Upper lobe of left lung (tissue), 6 donors: ENCODE measurements around the gene B3GALT5. TPM values are rescaled to one million over a fixed set of nuclear protein-coding genes. Genes with fewer than 3 reads are reported as not detected.

ENCODE experiments used
- ATAC-seq, 2 donors: fragments of 200-7000 bp; cut with Tn5 transposase; one replicate each; pipeline ENCODE4 v1.9.1; 2022; ENCODE audit warnings: mild to moderate bottlenecking in 2 of 2, moderate library complexity in 2 of 2; ENCODE audit not compliant: low FRiP score in 2 of 2
- DNase-seq, 2 donors: peaks; one replicate each; pipeline ENCODE4 v3.0.0-alpha.2; 2019 to 2020
- H3K27ac ChIP-seq, 4 donors: fragments of 200-600 bp; sonication (generic); one replicate each; pipeline ENCODE4 v1.5.1; 2016 to 2019
- H3K27me3 ChIP-seq, 4 donors: fragments of 200-600 bp; sonication (generic); one replicate each; pipeline ENCODE4 v1.5.1; 2017 to 2019
- H3K36me3 ChIP-seq, 4 donors: fragments of 200-600 bp; sonication (generic); one replicate each; pipeline ENCODE4 v1.5.1; 2016 to 2019
- H3K4me1 ChIP-seq, 4 donors: fragments of 200-600 bp; sonication (generic); one replicate each; pipeline ENCODE4 v1.5.1; 2018 to 2019
- H3K4me3 ChIP-seq, 4 donors: fragments of 200-600 bp; sonication (generic); one replicate each; pipeline ENCODE4 v1.5.1; 2017 to 2019; ENCODE audit warnings: mild to moderate bottlenecking in 2 of 4, moderate library complexity in 1 of 4
- H3K9me3 ChIP-seq, 4 donors: fragments of 200-600 bp; sonication (generic); one replicate each; pipeline ENCODE4 v1.5.1; 2018 to 2019
- CTCF ChIP-seq, 6 experiments: fragments of 450-650 bp in 4 of 6; fragments of 200-600 bp in 2 of 6; sonication (generic) in 2 of 6; IDR thresholded peaks; one replicate each; pipeline ENCODE4 v1.5.1; 2016 to 2019; ENCODE audit warnings: antibody characterized with exemption in 6 of 6
- EP300 ChIP-seq, 4 donors: sonication (generic); formaldehyde crosslinking; IDR thresholded peaks; one replicate each; pipeline ENCODE4 v1.5.1; 2017; ENCODE audit warnings: antibody characterized with exemption in 4 of 4, control low read depth in 2 of 4
- POLR2A ChIP-seq, 4 donors: fragments of 450-650 bp; IDR thresholded peaks; one replicate each; pipeline ENCODE4 v1.5.1; 2016 to 2017; ENCODE audit warnings: antibody characterized with exemption in 4 of 4, mild to moderate bottlenecking in 2 of 4
- POLR2AphosphoS5 ChIP-seq, 2 donors: sonication (generic); formaldehyde crosslinking; IDR thresholded peaks; one replicate each; pipeline ENCODE4 v1.5.1; 2017; ENCODE audit warnings: antibody characterized with exemption in 2 of 2
- WGBS, 2 donors: methylation state at CpG; one replicate each; pipeline ENCODE4 v1.1.5; 2017 to 2018; 5-methylcytosine and 5-hydroxymethylcytosine counted together
- total RNA-seq, 6 donors: library from RNA; depleted of rRNA in 4 of 6; stranded (reverse); fragments of >200 nt in 4 of 6; gene quantifications; one replicate each; pipeline versions ENCODE4 v1.1.0 to v1.2.1, GENCODE V29; 2016 to 2021
- donor health status: DM: no; HTN: no; CAD: no; lungs with moderate emphysema.
- donor health status: DM: no; HTN: yes; CAD: no; lungs with severe emphysema.

B3GALT5 gene
- total RNA-seq, 6 donors from 2014 or later: under 0.01 to 0.71 (median 0.09) TPM; not detected in 1

GRCh38 chr21:39703578-39703977 is 90.8 kb downstream of the B3GALT5 start:
- no peak for DNase-seq
- H3K27me3 ChIP-seq: no peaks in the 10 kb centered on the region
- no peaks in the 10 kb centered on the region for H3K36me3 ChIP-seq
- H3K4me1 ChIP-seq: no peaks in the 10 kb centered on the region
- no peak overlapping the region for H3K4me3 ChIP-seq
- peaks cover 0 to 7% (median 5%) of the 10 kb centered on the region in 4 donors for H3K9me3 ChIP-seq
- 86 to 89% methylated on average over 1 of the region's 1 CpG for WGBS, 2 donors
- no peak for TF ChIP-seq CTCF (IDR thresholded peaks at IDR 0.05)
- TF ChIP-seq POLR2A (IDR thresholded peaks at IDR 0.05): no peak
- TF ChIP-seq EP300 (IDR thresholded peaks at IDR 0.05): no peak
- no peak for TF ChIP-seq POLR2AphosphoS5 (IDR thresholded peaks at IDR 0.05)
- no peak for ATAC-seq
- no peak overlapping the region for H3K27ac ChIP-seq

GRCh38 chr21:39705849-39706248 is 93.1 kb downstream of the B3GALT5 start:
- Histone ChIP-seq H3K4me3 (no peak overlapping the region), H3K27ac (no peak overlapping the region), H3K27me3 (no peaks in the 10 kb centered on the region), H3K36me3 (no peaks in the 10 kb centered on the region), H3K4me1 (no peaks in the 10 kb centered on the region), H3K9me3 (peaks cover 0 to 7% (median 5%) of the 10 kb centered on the region in 4 donors)
- ATAC-seq (no peak), DNase-seq (no peak)
- no peak for TF ChIP-seq CTCF (IDR thresholded peaks at IDR 0.05)
- no peak for TF ChIP-seq POLR2A (IDR thresholded peaks at IDR 0.05)
- TF ChIP-seq EP300 (IDR thresholded peaks at IDR 0.05): no peak
- TF ChIP-seq POLR2AphosphoS5 (IDR thresholded peaks at IDR 0.05): no peak
- 73 to 78% methylated on average over 2 of the region's 2 CpGs for WGBS, 2 donors

- DNase-seq (no peak), ATAC-seq (no peak)
- WGBS, 2 donors: 21 to 59% methylated on average over 1 of the region's 1 CpG
- Histone ChIP-seq H3K4me3 (no peak overlapping the region), H3K36me3 (no peaks in the 10 kb centered on the region), H3K9me3 (peaks cover 0 to 7% (median 5%) of the 10 kb centered on the region in 4 donors), H3K27ac (no peak overlapping the region), H3K4me1 (no peaks in the 10 kb centered on the region), H3K27me3 (no peaks in the 10 kb centered on the region)
- TF ChIP-seq EP300 (IDR thresholded peaks at IDR 0.05) (no peak), POLR2AphosphoS5 (IDR thresholded peaks at IDR 0.05) (no peak), POLR2A (IDR thresholded peaks at IDR 0.05) (no peak), CTCF (IDR thresholded peaks at IDR 0.05) (no peak)
Observed at GRCh38 chr21:39707316-39707715, 94.6 kb downstream of the B3GALT5 start.

- no peaks in the 10 kb centered on the region for H3K9me3 ChIP-seq
- no peak overlapping the region for H3K4me3 ChIP-seq
- H3K36me3 ChIP-seq: no peaks in the 10 kb centered on the region
- no peak for TF ChIP-seq EP300 (IDR thresholded peaks at IDR 0.05)
- TF ChIP-seq POLR2A (IDR thresholded peaks at IDR 0.05): no peak
- no peak for TF ChIP-seq POLR2AphosphoS5 (IDR thresholded peaks at IDR 0.05)
- TF ChIP-seq CTCF (IDR thresholded peaks at IDR 0.05): no peak
- no peaks in the 10 kb centered on the region for H3K27me3 ChIP-seq
- no peak overlapping the region for H3K27ac ChIP-seq
- WGBS, 2 donors: 91 to 97% methylated on average over 8 of the region's 8 CpGs
- DNase-seq: no peak
- no peaks in the 10 kb centered on the region for H3K4me1 ChIP-seq
- ATAC-seq: no peak
Observed at GRCh38 chr21:39710866-39711265, 98.1 kb downstream of the B3GALT5 start.

GRCh38 chr21:39712273-39712672 is 99.5 kb downstream of the B3GALT5 start:
- no peak for ATAC-seq
- Histone ChIP-seq H3K4me3 (no peak overlapping the region), H3K36me3 (no peaks in the 10 kb centered on the region), H3K27ac (no peak overlapping the region), H3K9me3 (no peaks in the 10 kb centered on the region), H3K4me1 (no peaks in the 10 kb centered on the region), H3K27me3 (no peaks in the 10 kb centered on the region)
- no peak for DNase-seq
- 84 to 88% methylated on average over 7 of the region's 7 CpGs for WGBS, 2 donors
- TF ChIP-seq CTCF (IDR thresholded peaks at IDR 0.05) (no peak), EP300 (IDR thresholded peaks at IDR 0.05) (no peak), POLR2AphosphoS5 (IDR thresholded peaks at IDR 0.05) (no peak), POLR2A (IDR thresholded peaks at IDR 0.05) (no peak)
